WTC11 (cell line): ENCODE results near the gene TFDP1. TPM values are rescaled to one million over a fixed set of nuclear protein-coding genes. Genes with fewer than 3 reads are reported as not detected.

Source experiments
- ATAC-seq: fragments of 200-7000 bp; cut with Tn5 transposase; 2 replicates; pipeline ENCODE4 v1.10.0; 2021; ENCODE audit warnings: mild to moderate bottlenecking, moderate library complexity
- CTCF ChIA-PET: fragments of 300-600 bp; sonication (Branson Sonifier 250); formaldehyde crosslinking; loops from one replicate; lab custom pipeline; 2021; ENCODE audit warnings: antibody characterized with exemption; lab: Charles Lee
- POLR2A ChIA-PET: fragments of 350-600 bp; sonication (Branson Sonifier 250); formaldehyde crosslinking; loops from one replicate; lab custom pipeline; 2021; ENCODE audit warnings: antibody characterized with exemption; lab: Charles Lee
- DNase-seq: peaks from one replicate; pipeline ENCODE4 v3.0.0; 2021; ENCODE audit warnings: low spot score
- H3K27ac Mint-ChIP-seq: 2 replicates; pipeline ENCODE4 v1.8.0; 2021; ENCODE audit warnings: mixed read lengths
- H3K27me3 Mint-ChIP-seq: 2 replicates; pipeline ENCODE4 v1.8.0; 2021; ENCODE audit warnings: low read depth, mild to moderate bottlenecking, moderate library complexity, mixed read lengths
- H3K36me3 Mint-ChIP-seq: 2 replicates; pipeline ENCODE4 v1.8.0; 2021; ENCODE audit warnings: mixed read lengths
- H3K4me1 Mint-ChIP-seq: 2 replicates; pipeline ENCODE4 v1.8.0; 2022; ENCODE audit warnings: mixed read lengths
- H3K4me3 Mint-ChIP-seq: 2 replicates; pipeline ENCODE4 v1.8.0; 2021; ENCODE audit warnings: mild to moderate bottlenecking, moderate library complexity, mixed read lengths
- H3K9me3 Mint-ChIP-seq: 2 replicates; pipeline ENCODE4 v1.8.0; 2021; ENCODE audit warnings: mixed read lengths
- FOXK1 ChIP-seq: sonication (generic); formaldehyde crosslinking; IDR thresholded peaks from 2 replicates; pipeline ENCODE4 v1.8.0; 2022; ENCODE audit warnings: mild to moderate bottlenecking, moderate library complexity, missing genetic modification reagents
- IRF2 ChIP-seq: sonication (generic); formaldehyde crosslinking; IDR thresholded peaks from 2 replicates; pipeline ENCODE4 v1.8.0; 2022; ENCODE audit warnings: low read depth, missing genetic modification reagents, borderline replicate concordance
- PRRX2 ChIP-seq: fragments of 250-450 bp; sonication (Bioruptor Pico); IDR thresholded peaks from 2 replicates; pipeline ENCODE4 v1.8.0; 2021; ENCODE audit warnings: mild to moderate bottlenecking
- SP1 ChIP-seq: sonication (generic); formaldehyde crosslinking; conservative IDR thresholded peaks from 2 replicates; pipeline ENCODE4 v1.8.1; 2022; ENCODE audit warnings: missing genetic modification reagents
- TEAD1 ChIP-seq: sonication (generic); formaldehyde crosslinking; IDR thresholded peaks from 2 replicates; pipeline ENCODE4 v1.8.0; 2022; ENCODE audit warnings: mild to moderate bottlenecking, missing genetic modification reagents
- ZNF396 ChIP-seq: fragments of 250-450 bp; sonication (Bioruptor Pico); IDR thresholded peaks from 2 replicates; pipeline ENCODE4 v1.8.0; 2021; ENCODE audit warnings: mild to moderate bottlenecking, moderate library complexity, borderline replicate concordance
- total RNA-seq: library from RNA; stranded (reverse); gene quantifications from 3 replicates; pipeline ENCODE4 v1.2.3, GENCODE V29; 2021
- TF ChIP-seq, protein P1 (sequence below): fragments of 250-450 bp; sonication (Bioruptor Pico); IDR thresholded peaks from 2 replicates; pipeline ENCODE4 v1.9.0; 2021; ENCODE audit warnings: mild to moderate bottlenecking, borderline replicate concordance
- TF ChIP-seq, protein P2 (sequence below): fragments of 200-600 bp; IDR thresholded peaks from 2 replicates; pipeline ENCODE4 v1.8.0; 2022; ENCODE audit warnings: antibody characterized with exemption
- TF ChIP-seq, protein P3 (sequence below): fragments of 250-450 bp; sonication (Bioruptor Pico); IDR thresholded peaks from 2 replicates; pipeline ENCODE4 v1.9.0; 2021; ENCODE audit warnings: mild to moderate bottlenecking
- TF ChIP-seq, protein P4 (sequence below): sonication (generic); formaldehyde crosslinking; conservative IDR thresholded peaks from 2 replicates; pipeline ENCODE4 v1.8.1; 2022; ENCODE audit warnings: mild to moderate bottlenecking, missing genetic modification reagents

TFDP1 gene
- total RNA-seq, 1 experiment from 2014 or later = 61.2 TPM

DNA sequence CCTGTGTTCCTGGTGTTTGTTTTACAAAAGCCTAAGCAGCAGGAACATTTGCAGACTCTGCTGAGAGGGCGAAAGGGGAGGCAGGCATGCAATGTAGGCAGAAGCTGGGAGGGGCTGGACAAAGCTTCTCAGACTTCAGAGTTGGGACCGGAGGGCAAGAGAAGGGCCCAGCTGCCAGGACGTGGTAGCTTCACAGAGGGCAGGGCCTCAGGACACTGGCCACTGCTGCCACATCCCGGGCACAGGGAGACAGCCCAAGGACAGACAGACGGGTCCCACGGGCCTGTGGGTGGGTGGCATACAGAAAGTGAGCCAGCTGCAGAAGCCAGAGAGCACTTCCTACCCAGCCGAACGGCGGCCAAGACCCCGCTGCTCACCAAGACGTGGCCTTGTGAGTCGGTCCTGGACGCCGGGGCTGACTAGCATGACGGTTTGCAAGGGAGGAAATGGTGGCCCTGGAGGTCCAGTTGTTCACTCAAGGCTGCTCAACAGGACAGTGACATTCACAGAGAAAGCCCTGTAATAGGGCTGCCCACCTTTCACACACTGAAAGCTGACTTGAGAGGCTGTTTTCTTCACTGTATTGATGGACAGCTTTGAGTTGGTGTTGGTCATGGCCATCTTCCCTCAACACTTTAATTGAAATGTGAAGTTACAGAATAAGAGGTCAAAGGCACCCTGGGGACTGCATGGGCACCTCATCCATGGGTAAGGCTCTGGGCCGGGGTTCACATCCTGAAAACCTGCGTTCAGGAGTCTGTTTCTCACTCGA, 23.7 kb upstream of the TFDP1 start (continued):
- TF ChIP-seq, protein P1, sequence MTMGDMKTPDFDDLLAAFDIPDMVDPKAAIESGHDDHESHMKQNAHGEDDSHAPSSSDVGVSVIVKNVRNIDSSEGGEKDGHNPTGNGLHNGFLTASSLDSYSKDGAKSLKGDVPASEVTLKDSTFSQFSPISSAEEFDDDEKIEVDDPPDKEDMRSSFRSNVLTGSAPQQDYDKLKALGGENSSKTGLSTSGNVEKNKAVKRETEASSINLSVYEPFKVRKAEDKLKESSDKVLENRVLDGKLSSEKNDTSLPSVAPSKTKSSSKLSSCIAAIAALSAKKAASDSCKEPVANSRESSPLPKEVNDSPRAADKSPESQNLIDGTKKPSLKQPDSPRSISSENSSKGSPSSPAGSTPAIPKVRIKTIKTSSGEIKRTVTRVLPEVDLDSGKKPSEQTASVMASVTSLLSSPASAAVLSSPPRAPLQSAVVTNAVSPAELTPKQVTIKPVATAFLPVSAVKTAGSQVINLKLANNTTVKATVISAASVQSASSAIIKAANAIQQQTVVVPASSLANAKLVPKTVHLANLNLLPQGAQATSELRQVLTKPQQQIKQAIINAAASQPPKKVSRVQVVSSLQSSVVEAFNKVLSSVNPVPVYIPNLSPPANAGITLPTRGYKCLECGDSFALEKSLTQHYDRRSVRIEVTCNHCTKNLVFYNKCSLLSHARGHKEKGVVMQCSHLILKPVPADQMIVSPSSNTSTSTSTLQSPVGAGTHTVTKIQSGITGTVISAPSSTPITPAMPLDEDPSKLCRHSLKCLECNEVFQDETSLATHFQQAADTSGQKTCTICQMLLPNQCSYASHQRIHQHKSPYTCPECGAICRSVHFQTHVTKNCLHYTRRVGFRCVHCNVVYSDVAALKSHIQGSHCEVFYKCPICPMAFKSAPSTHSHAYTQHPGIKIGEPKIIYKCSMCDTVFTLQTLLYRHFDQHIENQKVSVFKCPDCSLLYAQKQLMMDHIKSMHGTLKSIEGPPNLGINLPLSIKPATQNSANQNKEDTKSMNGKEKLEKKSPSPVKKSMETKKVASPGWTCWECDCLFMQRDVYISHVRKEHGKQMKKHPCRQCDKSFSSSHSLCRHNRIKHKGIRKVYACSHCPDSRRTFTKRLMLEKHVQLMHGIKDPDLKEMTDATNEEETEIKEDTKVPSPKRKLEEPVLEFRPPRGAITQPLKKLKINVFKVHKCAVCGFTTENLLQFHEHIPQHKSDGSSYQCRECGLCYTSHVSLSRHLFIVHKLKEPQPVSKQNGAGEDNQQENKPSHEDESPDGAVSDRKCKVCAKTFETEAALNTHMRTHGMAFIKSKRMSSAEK (CRISPR knock-in tag) = no peak
- TF ChIP-seq PRRX2 (CRISPR knock-in tag) = no peak

DNA sequence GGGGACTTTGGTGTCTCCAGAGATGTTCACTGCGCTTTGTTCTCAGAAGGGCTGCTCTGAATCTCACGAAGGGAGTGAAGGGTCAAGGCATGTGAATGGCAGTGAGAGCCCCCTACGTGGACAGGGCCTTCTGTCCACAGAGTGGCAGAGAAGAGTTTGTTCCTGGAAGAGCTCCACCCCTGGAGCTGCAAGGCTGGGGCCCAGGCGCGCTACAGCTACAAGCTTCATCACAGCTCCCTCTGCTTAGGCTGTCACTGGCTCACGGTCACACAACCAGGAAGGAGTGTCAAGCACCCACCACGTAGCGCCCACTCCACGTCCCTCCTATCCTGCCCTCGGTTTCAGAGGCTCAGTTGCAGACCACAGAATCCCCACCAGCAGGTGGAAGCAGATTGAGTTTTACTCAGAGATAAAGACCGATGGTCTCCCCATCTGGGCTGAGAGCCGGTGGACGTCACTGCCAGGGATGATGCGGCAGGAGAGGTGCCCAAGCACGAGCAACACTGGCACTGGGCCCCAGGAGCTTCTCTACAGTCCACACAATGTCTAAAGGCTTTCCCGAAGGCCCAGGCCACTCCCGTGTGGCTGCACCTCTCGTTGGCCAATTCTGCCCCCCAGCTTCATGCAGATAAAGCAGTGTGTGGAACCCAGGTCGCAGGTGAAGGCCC, 23.0 kb upstream of the TFDP1 start:
- no peaks in the 10 kb centered on the region for H3K36me3 Mint-ChIP-seq
- no peak for ATAC-seq
- ChIA-PET CTCF (interaction anchor here (0.5 to 2.6 kb wide), 42 partner anchors 8 to 676 kb away, joined by 3 to 29 read pairs (median 4); partner anchors contain the start of genes ADPRHL1, CUL4A, DCUN1D2 and PCID2), POLR2A (interaction anchor here (1.0 kb wide), 1 partner anchor 65 kb away, joined by 3 read pairs; no protein-coding TSS in a partner anchor)
- TF ChIP-seq IRF2 (CRISPR knock-in tag) = no peak
- no peaks in the 10 kb centered on the region for H3K9me3 Mint-ChIP-seq
- DNase-seq = no peak
- H3K4me3 Mint-ChIP-seq = no peak overlapping the region
- H3K27ac Mint-ChIP-seq = no peak overlapping the region
- H3K4me1 Mint-ChIP-seq = 0 out of 2 replicates have a peak, but pooled peaks cover 2% of the 10 kb centered on the region
- no peaks in the 10 kb centered on the region for H3K27me3 Mint-ChIP-seq

DNA sequence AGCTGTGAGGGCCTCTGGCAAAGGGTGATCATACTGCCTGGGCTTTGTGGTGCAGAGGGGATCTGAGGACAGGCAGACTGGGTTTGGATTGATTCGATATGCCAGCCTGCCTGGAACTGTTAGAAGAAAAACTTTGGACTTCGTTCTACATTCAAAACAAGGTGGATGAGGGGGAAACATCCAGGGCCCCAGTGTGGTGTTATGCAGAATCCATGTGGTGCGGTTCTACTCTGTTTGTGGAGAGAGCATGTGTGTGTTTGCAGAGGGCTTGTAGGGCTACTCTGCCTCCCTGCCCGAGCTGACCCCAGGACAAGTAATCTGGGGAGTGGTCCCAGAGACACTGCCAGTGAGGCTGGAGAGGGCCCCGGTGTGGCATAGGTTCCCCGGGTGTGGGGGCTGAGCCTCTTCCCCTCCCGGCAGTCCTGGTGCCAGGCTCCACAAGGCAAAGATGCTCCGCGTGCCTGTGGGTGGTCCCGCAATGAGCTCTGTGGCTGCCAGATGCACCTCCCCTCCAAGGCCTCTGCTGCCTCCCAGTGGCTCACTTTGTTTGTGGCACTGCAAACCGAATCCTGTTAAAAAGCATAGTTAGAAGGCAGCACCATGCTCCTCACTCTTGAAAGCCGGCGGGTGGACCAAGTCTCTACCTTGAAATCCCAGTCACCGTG, 22.3 kb upstream of the TFDP1 start:
- POLR2A ChIA-PET = interaction anchor here (0.6 to 1.0 kb wide), 3 partner anchors 19 to 73 kb away, joined by 3 to 4 read pairs (median 3); no protein-coding TSS in a partner anchor
- TF ChIP-seq FOXK1 = no peak
- TF ChIP-seq SP1 = 0 out of 2 replicates have a peak, but pooled peaks have one; percentile 17
- TF ChIP-seq, protein P2, sequence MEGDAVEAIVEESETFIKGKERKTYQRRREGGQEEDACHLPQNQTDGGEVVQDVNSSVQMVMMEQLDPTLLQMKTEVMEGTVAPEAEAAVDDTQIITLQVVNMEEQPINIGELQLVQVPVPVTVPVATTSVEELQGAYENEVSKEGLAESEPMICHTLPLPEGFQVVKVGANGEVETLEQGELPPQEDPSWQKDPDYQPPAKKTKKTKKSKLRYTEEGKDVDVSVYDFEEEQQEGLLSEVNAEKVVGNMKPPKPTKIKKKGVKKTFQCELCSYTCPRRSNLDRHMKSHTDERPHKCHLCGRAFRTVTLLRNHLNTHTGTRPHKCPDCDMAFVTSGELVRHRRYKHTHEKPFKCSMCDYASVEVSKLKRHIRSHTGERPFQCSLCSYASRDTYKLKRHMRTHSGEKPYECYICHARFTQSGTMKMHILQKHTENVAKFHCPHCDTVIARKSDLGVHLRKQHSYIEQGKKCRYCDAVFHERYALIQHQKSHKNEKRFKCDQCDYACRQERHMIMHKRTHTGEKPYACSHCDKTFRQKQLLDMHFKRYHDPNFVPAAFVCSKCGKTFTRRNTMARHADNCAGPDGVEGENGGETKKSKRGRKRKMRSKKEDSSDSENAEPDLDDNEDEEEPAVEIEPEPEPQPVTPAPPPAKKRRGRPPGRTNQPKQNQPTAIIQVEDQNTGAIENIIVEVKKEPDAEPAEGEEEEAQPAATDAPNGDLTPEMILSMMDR = peak; percentile 42; the same call in 1 of the 2 replicates
- TF ChIP-seq, protein P3, sequence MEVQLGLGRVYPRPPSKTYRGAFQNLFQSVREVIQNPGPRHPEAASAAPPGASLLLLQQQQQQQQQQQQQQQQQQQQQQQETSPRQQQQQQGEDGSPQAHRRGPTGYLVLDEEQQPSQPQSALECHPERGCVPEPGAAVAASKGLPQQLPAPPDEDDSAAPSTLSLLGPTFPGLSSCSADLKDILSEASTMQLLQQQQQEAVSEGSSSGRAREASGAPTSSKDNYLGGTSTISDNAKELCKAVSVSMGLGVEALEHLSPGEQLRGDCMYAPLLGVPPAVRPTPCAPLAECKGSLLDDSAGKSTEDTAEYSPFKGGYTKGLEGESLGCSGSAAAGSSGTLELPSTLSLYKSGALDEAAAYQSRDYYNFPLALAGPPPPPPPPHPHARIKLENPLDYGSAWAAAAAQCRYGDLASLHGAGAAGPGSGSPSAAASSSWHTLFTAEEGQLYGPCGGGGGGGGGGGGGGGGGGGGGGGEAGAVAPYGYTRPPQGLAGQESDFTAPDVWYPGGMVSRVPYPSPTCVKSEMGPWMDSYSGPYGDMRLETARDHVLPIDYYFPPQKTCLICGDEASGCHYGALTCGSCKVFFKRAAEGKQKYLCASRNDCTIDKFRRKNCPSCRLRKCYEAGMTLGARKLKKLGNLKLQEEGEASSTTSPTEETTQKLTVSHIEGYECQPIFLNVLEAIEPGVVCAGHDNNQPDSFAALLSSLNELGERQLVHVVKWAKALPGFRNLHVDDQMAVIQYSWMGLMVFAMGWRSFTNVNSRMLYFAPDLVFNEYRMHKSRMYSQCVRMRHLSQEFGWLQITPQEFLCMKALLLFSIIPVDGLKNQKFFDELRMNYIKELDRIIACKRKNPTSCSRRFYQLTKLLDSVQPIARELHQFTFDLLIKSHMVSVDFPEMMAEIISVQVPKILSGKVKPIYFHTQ = no peak
- no peak for TF ChIP-seq TEAD1
- no peak for TF ChIP-seq ZNF396 (CRISPR knock-in tag)
- TF ChIP-seq, protein P4, sequence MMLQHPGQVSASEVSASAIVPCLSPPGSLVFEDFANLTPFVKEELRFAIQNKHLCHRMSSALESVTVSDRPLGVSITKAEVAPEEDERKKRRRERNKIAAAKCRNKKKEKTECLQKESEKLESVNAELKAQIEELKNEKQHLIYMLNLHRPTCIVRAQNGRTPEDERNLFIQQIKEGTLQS (CRISPR knock-in tag) = no peak
- H3K27ac Mint-ChIP-seq = no peak overlapping the region
- DNase-seq = peak; percentile 88
- no peak overlapping the region for H3K4me3 Mint-ChIP-seq
- H3K9me3 Mint-ChIP-seq = no peaks in the 10 kb centered on the region
- 0 out of 2 replicates have a peak, but pooled peaks cover 2% of the 10 kb centered on the region for H3K4me1 Mint-ChIP-seq
- CTCF ChIA-PET = interaction anchor here (0.5 to 2.6 kb wide), 43 partner anchors 8 to 676 kb away, joined by 3 to 29 read pairs (median 4); partner anchors contain the start of genes ADPRHL1, CUL4A, DCUN1D2 and PCID2
- H3K36me3 Mint-ChIP-seq = no peaks in the 10 kb centered on the region
- no peaks in the 10 kb centered on the region for H3K27me3 Mint-ChIP-seq
- ATAC-seq = peak; percentile 92
